Measurements from ENCODE around the gene KAT6B. TPM values are rescaled to one million over a fixed set of nuclear protein-coding genes. Genes with fewer than 3 reads are reported as not detected.
"Not testable (repeated sequence)": the region's sequence is repeated elsewhere in the genome, so short reads cannot be mapped to it uniquely, and the experiment has no call there.

The KAT6B gene
- total and polyA plus RNA-seq, 2 donors = 12.2 to 22.1 TPM

DNA sequence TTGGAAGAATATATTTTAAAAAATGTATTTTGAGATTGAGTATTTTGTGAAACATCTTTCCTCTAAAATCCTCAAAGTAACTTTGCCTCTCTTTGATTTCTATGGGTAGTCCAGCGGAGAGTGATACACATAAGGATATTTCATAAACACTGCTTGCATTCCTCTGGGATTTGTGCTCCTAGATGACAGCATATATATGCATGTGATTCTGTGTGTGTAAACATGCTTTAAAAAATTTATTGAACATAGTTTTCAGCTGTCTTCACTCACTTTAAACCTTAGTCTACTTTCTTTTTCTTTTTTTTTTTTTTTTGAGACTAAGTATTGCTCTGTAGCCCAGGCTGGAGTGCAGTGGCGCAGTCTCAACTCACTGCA is 84.6 kb downstream of the KAT6B start:
- H3K9me3 ChIP-seq (ENCODE audit: control insufficient read depth in 2 of 2, insufficient read depth in 1 of 2, low read length in 1 of 2) = no peaks in the 10 kb centered on the region
- no peak overlapping the region for H3K27ac ChIP-seq (ENCODE audit: low read depth in 1 of 2, low read length in 1 of 2)
- peaks cover 3 to 9% of the 10 kb centered on the region in 2 donors for H3K4me1 ChIP-seq (ENCODE audit: control insufficient read depth in 2 of 2, insufficient read depth in 2 of 2, low read length in 2 of 2)
- no peak for DNase-seq (ENCODE audit: low read depth in 6 of 9, low spot score in 9 of 9)
- H3K36me3 ChIP-seq (ENCODE audit: control insufficient read depth in 2 of 2, insufficient read depth in 2 of 2, low read length in 1 of 2) = peaks cover 0 to 3% of the 10 kb centered on the region in 2 donors
- no peak overlapping the region for H3K4me3 ChIP-seq (ENCODE audit: low read length in 2 of 2)
- 86% methylated on average over 2 of the region's 2 CpGs for WGBS
- no peaks in the 10 kb centered on the region for H3K27me3 ChIP-seq (ENCODE audit: control insufficient read depth in 2 of 2, insufficient read depth in 1 of 2, low read length in 1 of 2)

DNA sequence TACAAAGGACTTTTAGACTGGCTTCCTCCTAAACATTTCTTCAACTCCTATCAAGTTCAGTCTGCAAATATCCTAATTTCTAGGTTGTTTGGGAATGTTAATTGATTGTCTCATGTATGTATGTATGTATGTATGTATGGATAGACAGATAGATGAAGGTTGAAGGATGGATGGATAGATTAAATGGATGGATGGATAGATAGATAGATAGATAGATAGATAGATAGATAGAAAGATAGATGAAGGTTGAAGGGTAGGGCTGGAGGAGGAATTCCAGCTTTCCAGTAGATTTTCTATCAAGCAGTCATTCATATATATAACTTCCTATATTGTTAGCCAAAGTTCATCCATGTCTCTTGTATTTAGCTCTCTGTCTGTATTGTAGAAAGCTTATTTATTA is 85.8 kb downstream of the KAT6B start:
- no peaks in the 10 kb centered on the region for H3K9me3 ChIP-seq (ENCODE audit: control insufficient read depth in 2 of 2, insufficient read depth in 1 of 2, low read length in 1 of 2)
- H3K4me1 ChIP-seq (ENCODE audit: control insufficient read depth in 2 of 2, insufficient read depth in 2 of 2, low read length in 2 of 2) = peaks cover 3 to 9% of the 10 kb centered on the region in 2 donors
- no peaks in the 10 kb centered on the region for H3K27me3 ChIP-seq (ENCODE audit: control insufficient read depth in 2 of 2, insufficient read depth in 1 of 2, low read length in 1 of 2)

DNA sequence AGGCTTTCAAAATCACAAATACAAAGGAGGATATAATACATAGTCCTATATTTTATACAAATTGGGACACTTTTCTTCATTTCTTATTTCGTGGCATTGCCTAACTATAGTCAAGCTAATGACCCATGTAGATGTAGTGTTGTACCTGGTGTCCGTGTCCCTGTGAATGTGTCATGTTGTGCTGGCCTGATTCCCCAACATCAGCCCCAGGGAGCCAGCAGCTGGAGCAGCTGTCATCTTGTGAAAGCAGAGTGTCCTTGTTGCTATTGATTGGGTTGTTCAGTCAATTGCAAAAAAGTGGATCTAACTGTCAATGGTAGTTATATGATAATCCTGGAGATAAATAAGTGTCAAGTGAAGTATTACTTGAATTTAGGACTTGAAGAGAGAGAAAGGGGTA is 86.3 kb downstream of the KAT6B start:
- WGBS = 97% methylated on average over 2 of the region's 2 CpGs
- Histone ChIP-seq H3K9me3 (ENCODE audit: control insufficient read depth in 2 of 2, insufficient read depth in 1 of 2, low read length in 1 of 2) (no peaks in the 10 kb centered on the region), H3K36me3 (ENCODE audit: control insufficient read depth in 2 of 2, insufficient read depth in 2 of 2, low read length in 1 of 2) (peaks cover 0 to 3% of the 10 kb centered on the region in 2 donors), H3K27me3 (ENCODE audit: control insufficient read depth in 2 of 2, insufficient read depth in 1 of 2, low read length in 1 of 2) (no peaks in the 10 kb centered on the region), H3K4me3 (ENCODE audit: low read length in 2 of 2) (no peak overlapping the region), H3K27ac (ENCODE audit: low read depth in 1 of 2, low read length in 1 of 2) (no peak overlapping the region), H3K4me1 (ENCODE audit: control insufficient read depth in 2 of 2, insufficient read depth in 2 of 2, low read length in 2 of 2) (peaks cover 3 to 9% of the 10 kb centered on the region in 2 donors)
- no peak for DNase-seq (ENCODE audit: low read depth in 6 of 9, low spot score in 9 of 9)

More for the DNA sequence above, 85.8 kb downstream of the KAT6B start:
- Histone ChIP-seq H3K4me3 (ENCODE audit: low read length in 2 of 2) (no peak overlapping the region), H3K36me3 (ENCODE audit: control insufficient read depth in 2 of 2, insufficient read depth in 2 of 2, low read length in 1 of 2) (peaks cover 0 to 3% of the 10 kb centered on the region in 2 donors), H3K27ac (ENCODE audit: low read depth in 1 of 2, low read length in 1 of 2) (no peak overlapping the region)
- DNase-seq (ENCODE audit: low read depth in 6 of 9, low spot score in 9 of 9) = no peak

DNA sequence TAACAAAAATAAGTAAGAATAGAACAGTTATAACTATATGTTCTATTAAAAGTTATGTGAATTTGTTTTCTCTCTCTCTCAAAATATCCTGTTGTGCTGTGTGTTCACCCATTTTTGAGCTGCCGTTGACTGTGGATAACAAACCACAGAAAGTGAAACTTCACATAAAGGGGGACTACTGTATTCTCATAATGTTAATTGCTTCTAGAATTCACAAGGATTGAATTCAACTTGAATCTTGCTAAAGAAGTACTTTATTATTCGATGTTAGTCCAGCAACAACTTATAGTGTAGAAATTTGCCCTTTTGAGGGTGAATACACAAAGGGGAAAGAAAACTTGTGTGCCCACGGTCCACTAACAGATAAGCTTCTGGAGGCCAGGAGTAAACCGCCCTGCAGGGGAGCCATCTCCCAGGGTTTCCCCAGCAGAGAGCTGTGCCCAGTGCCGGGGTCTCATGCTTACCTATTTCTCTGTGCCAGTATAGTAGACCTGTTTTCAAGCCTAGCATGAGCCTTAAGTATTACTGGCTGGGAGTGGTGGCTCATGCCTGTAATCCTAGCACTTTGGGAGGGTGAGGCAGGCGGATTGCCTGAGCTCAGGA is 87.1 kb downstream of the KAT6B start:
- no peaks in the 10 kb centered on the region for H3K9me3 ChIP-seq (ENCODE audit: control insufficient read depth in 2 of 2, insufficient read depth in 1 of 2, low read length in 1 of 2)
- H3K4me1 ChIP-seq (ENCODE audit: control insufficient read depth in 2 of 2, insufficient read depth in 2 of 2, low read length in 2 of 2) = peaks cover 3 to 9% of the 10 kb centered on the region in 2 donors
- no peak overlapping the region for H3K27ac ChIP-seq (ENCODE audit: low read depth in 1 of 2, low read length in 1 of 2)
- H3K4me3 ChIP-seq (ENCODE audit: low read length in 2 of 2) = no peak overlapping the region
- no peaks in the 10 kb centered on the region for H3K27me3 ChIP-seq (ENCODE audit: control insufficient read depth in 2 of 2, insufficient read depth in 1 of 2, low read length in 1 of 2)
- WGBS = 60% methylated on average over 6 of the region's 6 CpGs
- DNase-seq (ENCODE audit: low read depth in 6 of 9, low spot score in 9 of 9) = peak in 2 of 9 donors; percentile 23 to 51
- H3K36me3 ChIP-seq (ENCODE audit: control insufficient read depth in 2 of 2, insufficient read depth in 2 of 2, low read length in 1 of 2) = no peaks in the 10 kb centered on the region

DNA sequence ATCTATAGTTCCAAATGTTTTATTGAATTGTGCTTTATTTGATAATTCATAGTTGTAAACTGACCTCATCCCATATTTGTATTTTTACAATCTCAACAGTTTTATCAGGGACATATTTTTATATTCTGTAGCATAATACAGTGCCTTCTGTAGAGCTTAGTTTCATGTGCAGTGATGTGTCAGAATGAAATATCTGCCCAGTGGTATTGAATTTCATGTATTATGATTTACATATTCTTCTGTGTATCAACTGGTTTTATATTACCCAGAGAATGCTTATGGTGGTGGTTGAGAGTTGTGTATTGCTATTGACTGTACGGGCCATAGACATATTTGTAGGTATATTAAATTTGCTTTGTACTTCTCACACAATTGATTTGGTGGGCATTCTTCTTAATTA is 89.9 kb downstream of the KAT6B start:
- Histone ChIP-seq H3K9me3 (ENCODE audit: control insufficient read depth in 2 of 2, insufficient read depth in 1 of 2, low read length in 1 of 2) (peaks cover 0 to 9% of the 10 kb centered on the region in 2 donors), H3K27me3 (ENCODE audit: control insufficient read depth in 2 of 2, insufficient read depth in 1 of 2, low read length in 1 of 2) (no peaks in the 10 kb centered on the region), H3K4me3 (ENCODE audit: low read length in 2 of 2) (no peak overlapping the region), H3K27ac (ENCODE audit: low read depth in 1 of 2, low read length in 1 of 2) (no peak overlapping the region), H3K4me1 (ENCODE audit: control insufficient read depth in 2 of 2, insufficient read depth in 2 of 2, low read length in 2 of 2) (peaks cover 3 to 6% of the 10 kb centered on the region in 2 donors), H3K36me3 (ENCODE audit: control insufficient read depth in 2 of 2, insufficient read depth in 2 of 2, low read length in 1 of 2) (peaks cover 0 to 3% of the 10 kb centered on the region in 2 donors)
- 93% methylated on average over 1 of the region's 1 CpG for WGBS
- DNase-seq (ENCODE audit: low read depth in 6 of 9, low spot score in 9 of 9) = no peak

DNA sequence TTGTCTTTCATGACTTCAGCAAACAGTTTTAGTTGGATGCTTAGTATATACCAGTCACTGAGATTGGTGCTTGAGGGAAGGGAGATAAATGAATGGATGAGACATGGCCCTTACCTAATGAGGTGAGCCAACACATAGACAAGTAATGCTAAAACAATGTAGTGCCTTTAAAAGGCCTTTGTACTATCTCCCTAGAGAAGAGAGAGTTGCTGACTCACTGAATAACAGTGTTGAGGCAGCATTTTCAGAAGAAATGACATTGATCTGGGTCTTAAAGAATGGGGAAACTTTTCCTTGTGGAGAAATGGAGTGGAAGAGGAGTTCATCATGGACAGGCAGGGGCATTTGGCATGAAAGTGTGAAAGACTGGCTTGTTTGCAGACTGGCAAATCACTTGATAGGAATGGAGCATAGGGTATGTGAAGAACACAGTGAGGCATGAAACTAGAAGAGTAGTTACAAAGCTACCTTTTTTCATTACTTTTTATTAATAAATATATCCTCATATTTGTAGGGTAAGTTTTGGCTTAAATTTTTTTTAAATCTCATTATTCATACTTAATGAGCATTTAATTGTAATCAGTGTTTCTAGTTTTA is 91.2 kb downstream of the KAT6B start:
- H3K9me3 ChIP-seq (ENCODE audit: control insufficient read depth in 2 of 2, insufficient read depth in 1 of 2, low read length in 1 of 2) = peaks cover 0 to 9% of the 10 kb centered on the region in 2 donors
- H3K4me3 ChIP-seq (ENCODE audit: low read length in 2 of 2) = no peak overlapping the region
- H3K4me1 ChIP-seq (ENCODE audit: control insufficient read depth in 2 of 2, insufficient read depth in 2 of 2, low read length in 2 of 2) = peaks cover 3 to 6% of the 10 kb centered on the region in 2 donors
- peaks cover 0 to 3% of the 10 kb centered on the region in 2 donors for H3K36me3 ChIP-seq (ENCODE audit: control insufficient read depth in 2 of 2, insufficient read depth in 2 of 2, low read length in 1 of 2)
- DNase-seq (ENCODE audit: low read depth in 6 of 9, low spot score in 9 of 9) = no peak
- no peak overlapping the region for H3K27ac ChIP-seq (ENCODE audit: low read depth in 1 of 2, low read length in 1 of 2)
- no peaks in the 10 kb centered on the region for H3K27me3 ChIP-seq (ENCODE audit: control insufficient read depth in 2 of 2, insufficient read depth in 1 of 2, low read length in 1 of 2)

DNA sequence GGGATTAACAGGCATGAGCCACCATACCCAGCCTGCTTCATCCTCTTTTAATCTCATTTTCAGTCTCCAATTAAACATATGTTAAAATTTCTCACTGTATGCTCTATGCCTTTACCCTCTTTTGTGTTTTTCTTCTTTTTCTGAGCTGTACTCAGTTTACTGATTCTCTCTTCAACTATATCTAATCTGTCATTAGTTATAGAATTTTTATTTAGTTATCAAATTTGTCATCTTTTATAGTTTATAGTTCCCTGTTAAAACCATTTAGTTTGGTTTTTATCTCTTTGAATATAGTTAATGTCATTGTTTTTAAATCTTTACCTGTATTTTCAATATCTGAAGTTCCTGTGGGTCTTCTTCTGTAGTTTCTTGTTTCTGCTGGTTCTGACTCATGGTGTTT is 93.3 kb downstream of the KAT6B start:
- Histone ChIP-seq H3K4me3 (ENCODE audit: low read length in 2 of 2) (no peak overlapping the region), H3K27me3 (ENCODE audit: control insufficient read depth in 2 of 2, insufficient read depth in 1 of 2, low read length in 1 of 2) (no peaks in the 10 kb centered on the region), H3K36me3 (ENCODE audit: control insufficient read depth in 2 of 2, insufficient read depth in 2 of 2, low read length in 1 of 2) (peaks cover 0 to 3% of the 10 kb centered on the region in 2 donors), H3K9me3 (ENCODE audit: control insufficient read depth in 2 of 2, insufficient read depth in 1 of 2, low read length in 1 of 2) (peaks cover 0 to 9% of the 10 kb centered on the region in 2 donors), H3K27ac (ENCODE audit: low read depth in 1 of 2, low read length in 1 of 2) (no peak overlapping the region), H3K4me1 (ENCODE audit: control insufficient read depth in 2 of 2, insufficient read depth in 2 of 2, low read length in 2 of 2) (peaks cover 4 to 5% of the 10 kb centered on the region in 2 donors)
- DNase-seq (ENCODE audit: low read depth in 6 of 9, low spot score in 9 of 9) = no peak

DNA sequence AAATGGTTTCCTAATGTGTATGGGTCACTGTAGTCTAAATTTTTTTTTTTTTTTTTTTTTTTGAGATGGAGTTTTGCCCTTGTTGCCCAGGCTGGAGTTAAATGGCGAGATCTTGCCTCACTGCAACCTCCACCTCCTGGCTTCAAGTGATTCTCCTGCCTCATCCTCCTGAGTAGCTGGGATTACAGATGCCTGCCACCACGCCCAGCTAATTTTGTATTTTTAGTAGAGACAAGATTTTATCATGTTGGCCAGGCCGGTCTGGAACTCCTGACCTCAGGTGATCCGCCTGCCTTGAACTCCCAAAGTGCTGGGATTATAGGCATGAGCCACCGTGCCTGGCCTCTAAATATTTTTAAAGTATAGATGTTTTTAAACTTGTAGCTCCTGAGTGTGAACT is 94.7 kb downstream of the KAT6B start:
- 99% methylated on average over 5 of the region's 5 CpGs for WGBS
- not testable (repeated sequence) for H3K36me3 ChIP-seq (ENCODE audit: control insufficient read depth in 2 of 2, insufficient read depth in 2 of 2, low read length in 1 of 2); H3K9me3 ChIP-seq (ENCODE audit: control insufficient read depth in 2 of 2, insufficient read depth in 1 of 2, low read length in 1 of 2); H3K4me3 ChIP-seq (ENCODE audit: low read length in 2 of 2); H3K4me1 ChIP-seq (ENCODE audit: control insufficient read depth in 2 of 2, insufficient read depth in 2 of 2, low read length in 2 of 2); H3K27ac ChIP-seq (ENCODE audit: low read depth in 1 of 2, low read length in 1 of 2); H3K27me3 ChIP-seq (ENCODE audit: control insufficient read depth in 2 of 2, insufficient read depth in 1 of 2, low read length in 1 of 2); DNase-seq (ENCODE audit: low read depth in 6 of 9, low spot score in 9 of 9)

DNA sequence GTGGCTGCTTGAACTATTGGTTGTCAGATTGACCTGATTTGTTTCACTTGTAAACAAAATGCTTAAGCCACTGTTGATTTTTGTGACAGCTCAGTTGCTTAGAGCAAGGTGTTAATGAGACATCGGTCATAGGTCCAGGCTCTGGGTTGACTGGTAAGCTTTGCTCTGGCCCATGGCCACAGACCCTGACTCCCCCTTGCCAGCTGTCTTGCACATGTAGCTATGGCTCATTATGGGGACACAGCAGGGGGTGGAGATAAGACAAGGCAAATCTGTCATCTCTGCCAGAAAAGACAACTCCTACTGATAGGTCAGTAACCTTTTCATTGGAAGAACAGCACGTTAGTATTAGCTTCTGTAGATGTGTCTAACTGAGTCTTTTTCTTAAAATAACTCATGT is 95.3 kb downstream of the KAT6B start:
- Histone ChIP-seq H3K27ac (ENCODE audit: low read depth in 1 of 2, low read length in 1 of 2) (no peak overlapping the region), H3K4me1 (ENCODE audit: control insufficient read depth in 2 of 2, insufficient read depth in 2 of 2, low read length in 2 of 2) (peaks cover 4 to 5% of the 10 kb centered on the region in 2 donors), H3K4me3 (ENCODE audit: low read length in 2 of 2) (no peak overlapping the region), H3K36me3 (ENCODE audit: control insufficient read depth in 2 of 2, insufficient read depth in 2 of 2, low read length in 1 of 2) (peaks cover 0 to 3% of the 10 kb centered on the region in 2 donors), H3K27me3 (ENCODE audit: control insufficient read depth in 2 of 2, insufficient read depth in 1 of 2, low read length in 1 of 2) (no peaks in the 10 kb centered on the region), H3K9me3 (ENCODE audit: control insufficient read depth in 2 of 2, insufficient read depth in 1 of 2, low read length in 1 of 2) (peaks cover 0 to 9% of the 10 kb centered on the region in 2 donors)
- no peak for DNase-seq (ENCODE audit: low read depth in 6 of 9, low spot score in 9 of 9)
- 93% methylated on average over 2 of the region's 2 CpGs for WGBS

Measured in thymus (tissue), 11 donors.